GM06990 (cell line): ENCODE data around the gene CMKLR1.

Source experiments
- DNase-seq: peaks from one replicate; pipeline ENCODE4 v3.0.0-alpha.2; 2011; ENCODE audit not compliant: insufficient read length; ENCODE audit errors: extremely low read depth
- H3K27me3 ChIP-seq: replicated peaks from 2 replicates; pipeline ENCODE4 v1.6.0; 2011; ENCODE audit warnings: low read length; ENCODE audit not compliant: control insufficient read depth, insufficient read depth
- H3K36me3 ChIP-seq: 2 replicates; pipeline ENCODE4 v1.5.1; 2011; ENCODE audit warnings: low read length; ENCODE audit not compliant: control insufficient read depth, insufficient read depth
- H3K4me3 ChIP-seq: replicated peaks from 2 replicates; pipeline ENCODE4 v1.5.1; 2011; ENCODE audit warnings: low read depth, mild to moderate bottlenecking, control low read depth, low read length
- CTCF ChIP-seq: IDR thresholded peaks from 2 replicates; pipeline ENCODE4 v1.5.1; 2011; ENCODE audit warnings: low read length, control low read depth, mild to moderate bottlenecking, inconsistent platforms; ENCODE audit not compliant: insufficient read depth, poor library complexity, severe bottlenecking

CMKLR1 gene

GRCh38 chr12:108320507-108321293, 18.4 kb downstream of the CMKLR1 start:
- Histone ChIP-seq H3K36me3 (no peaks in the 10 kb centered on the region), H3K4me3 (peak overlapping the region; percentile 35), H3K27me3 (no peaks in the 10 kb centered on the region)
- TF ChIP-seq CTCF = no peak
- DNase-seq = peak; percentile 62

- no peak for DNase-seq
- H3K36me3 ChIP-seq = no peaks in the 10 kb centered on the region
- H3K27me3 ChIP-seq = no peaks in the 10 kb centered on the region
- H3K4me3 ChIP-seq = peak overlapping the region; percentile 35
- TF ChIP-seq CTCF = no peak
Measured at GRCh38 chr12:108319277-108320234, 19.6 kb downstream of the CMKLR1 start.

DNA sequence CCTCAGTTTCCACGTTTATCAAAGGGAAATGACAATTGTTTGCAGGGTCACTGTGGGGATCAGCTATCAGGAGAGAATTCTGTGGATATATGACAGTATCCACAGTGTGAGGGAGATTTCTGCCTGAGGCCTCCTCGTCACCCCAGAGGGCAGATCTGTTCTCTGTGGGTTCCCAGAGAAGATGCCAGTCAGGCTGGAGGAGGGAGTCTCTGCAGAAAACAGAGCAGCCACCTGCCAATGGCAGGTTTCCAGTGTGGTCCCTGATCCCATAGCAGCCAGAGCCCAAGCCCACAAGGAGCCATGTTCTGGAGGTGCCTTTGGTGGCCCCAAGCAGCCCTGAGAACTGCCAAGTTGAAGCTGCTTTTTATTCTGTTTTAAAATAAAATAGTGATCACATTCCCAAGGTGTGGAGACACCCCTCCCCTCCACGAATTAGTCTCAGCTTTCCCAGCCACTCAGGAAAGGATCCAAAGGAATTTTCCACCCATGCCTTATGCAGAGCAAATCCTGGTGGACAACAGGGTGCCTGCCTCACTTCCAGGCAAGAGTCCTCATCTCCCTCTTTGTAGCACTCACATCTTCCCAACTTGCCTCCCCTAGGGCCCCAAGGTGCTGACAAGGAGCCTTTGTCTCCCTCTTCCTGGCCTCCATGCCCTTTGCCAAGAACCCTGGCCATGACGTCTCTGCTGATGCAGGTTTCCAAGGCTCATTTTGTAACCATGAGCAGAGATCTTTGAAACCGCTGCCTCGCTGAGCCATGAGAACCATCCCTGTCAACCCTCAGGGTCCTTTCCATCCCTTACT, 20.4 kb downstream of the CMKLR1 start:
- no peak for TF ChIP-seq CTCF
- H3K27me3 ChIP-seq = no peaks in the 10 kb centered on the region
- H3K36me3 ChIP-seq = no peaks in the 10 kb centered on the region
- H3K4me3 ChIP-seq = no peak overlapping the region
- DNase-seq = no peak

- no peaks in the 10 kb centered on the region for H3K27me3 ChIP-seq
- H3K4me3 ChIP-seq = no peak overlapping the region
- TF ChIP-seq CTCF = no peak
- no peaks in the 10 kb centered on the region for H3K36me3 ChIP-seq
- no peak for DNase-seq
Measured at GRCh38 chr12:108317308-108318234, 21.5 kb downstream of the CMKLR1 start.
